NOMO-1 (cell line): ENCODE measurements around the gene DERL3.

Experiments used
- DNase-seq, 2 experiments: peaks; one replicate each; lab custom pipeline; 2025; ENCODE audit not compliant: unreplicated experiment in 2 of 2; lab: John Stamatoyannopoulos, UW

DERL3 gene

GRCh38 chr22:23833017-23833751 lies 5.6 kb downstream of the DERL3 start:
- DNase-seq = no peak

GRCh38 chr22:23832226-23833016 lies 6.4 kb downstream of the DERL3 start:
- DNase-seq = no peak

GRCh38 chr22:23831781-23832180 lies 7.0 kb downstream of the DERL3 start:
- no peak for DNase-seq

- no peak for DNase-seq
These were observed 7.5 kb downstream of the DERL3 start for GRCh38 chr22:23831261-23831660.

- no peak for DNase-seq
These were observed 8.9 kb downstream of the DERL3 start for GRCh38 chr22:23829845-23830372.

GRCh38 chr22:23828800-23829680 lies 9.8 kb downstream of the DERL3 start:
- DNase-seq = no peak

GRCh38 chr22:23827351-23827995 lies 11.3 kb downstream of the DERL3 start:
- no peak for DNase-seq

GRCh38 chr22:23826510-23827350 lies 12.1 kb downstream of the DERL3 start:
- no peak for DNase-seq

GRCh38 chr22:23825246-23825905 lies 13.4 kb downstream of the DERL3 start:
- DNase-seq = no peak

- no peak for DNase-seq
These were observed 14.1 kb downstream of the DERL3 start for GRCh38 chr22:23824476-23825245.

- DNase-seq = no peak
These were observed 15.4 kb downstream of the DERL3 start for GRCh38 chr22:23823331-23823791.

- DNase-seq = no peak
These were observed 16.6 kb downstream of the DERL3 start for GRCh38 chr22:23822101-23822671.

GRCh38 chr22:23820748-23821211 lies 18.0 kb downstream of the DERL3 start:
- no peak for DNase-seq

- no peak for DNase-seq
These were observed 20.3 kb downstream of the DERL3 start for GRCh38 chr22:23818541-23818940.

GRCh38 chr22:23817146-23817545 lies 21.7 kb downstream of the DERL3 start:
- DNase-seq = no peak

GRCh38 chr22:23816156-23816976 lies 22.4 kb downstream of the DERL3 start:
- no peak for DNase-seq
